GM19395 (cell line): ENCODE measurements around the gene NR5A2.
"Not testable (repeated sequence)": the region's sequence is repeated elsewhere in the genome, so short reads cannot be mapped to it uniquely, and the experiment has no call there.

ENCODE experiments used
- ATAC-seq: cut with Tn5 transposase; IDR thresholded peaks from one replicate; pipeline ENCODE4 v1.9.1; 2021; ENCODE audit warnings: mild to moderate bottlenecking, moderate library complexity; ENCODE audit not compliant: unreplicated experiment

The NR5A2 gene

GRCh38 chr1:200157715-200158114, 130.2 kb downstream of the NR5A2 start:
- ATAC-seq: no peak

- ATAC-seq: no peak
Measured at GRCh38 chr1:200161801-200162200, 134.3 kb downstream of the NR5A2 start.

GRCh38 chr1:200162258-200162657, 134.7 kb downstream of the NR5A2 start:
- no peak for ATAC-seq

GRCh38 chr1:200162877-200163276, 135.4 kb downstream of the NR5A2 start:
- ATAC-seq: no peak

GRCh38 chr1:200163911-200164310, 136.4 kb downstream of the NR5A2 start:
- ATAC-seq: no peak

- ATAC-seq: no peak
Measured at GRCh38 chr1:200165493-200166220, 138.1 kb downstream of the NR5A2 start.

GRCh38 chr1:200166411-200166810, 138.9 kb downstream of the NR5A2 start:
- ATAC-seq: no peak

GRCh38 chr1:200168926-200169325, 141.4 kb downstream of the NR5A2 start:
- ATAC-seq: no peak

- ATAC-seq: no peak
Measured at GRCh38 chr1:200172311-200172710, 144.8 kb downstream of the NR5A2 start.

GRCh38 chr1:200173097-200173618, 145.6 kb downstream of the NR5A2 start:
- ATAC-seq: no peak

- ATAC-seq: no peak
Measured at GRCh38 chr1:200174525-200175295, 147.2 kb downstream of the NR5A2 start.

- ATAC-seq: no peak
Measured at GRCh38 chr1:200176181-200176580, 148.7 kb downstream of the NR5A2 start.

GRCh38 chr1:200176798-200177197, 149.3 kb downstream of the NR5A2 start:
- ATAC-seq: no peak

GRCh38 chr1:200178340-200178739, 150.8 kb downstream of the NR5A2 start:
- ATAC-seq: no peak

- no peak for ATAC-seq
Measured at GRCh38 chr1:200179126-200179780, 151.7 kb downstream of the NR5A2 start.

- no peak for ATAC-seq
Measured at GRCh38 chr1:200179781-200180160, 152.3 kb downstream of the NR5A2 start.

- no peak for ATAC-seq
Measured at GRCh38 chr1:200180821-200181220, 153.3 kb downstream of the NR5A2 start.

GRCh38 chr1:200181861-200182260, 154.4 kb downstream of the NR5A2 start:
- ATAC-seq: no peak

- no peak for ATAC-seq
Measured at GRCh38 chr1:200182701-200183100, 155.2 kb downstream of the NR5A2 start.

GRCh38 chr1:200183637-200184036, 156.1 kb downstream of the NR5A2 start:
- no peak for ATAC-seq

- ATAC-seq: no peak
Measured at GRCh38 chr1:200184196-200184595, 156.7 kb downstream of the NR5A2 start.

GRCh38 chr1:200185191-200185590, 157.7 kb downstream of the NR5A2 start:
- not testable (repeated sequence) for ATAC-seq
